Measurements from ENCODE around the gene OR7G2. TPM values are rescaled to one million over a fixed set of nuclear protein-coding genes. Genes with fewer than 3 reads are reported as not detected.

The OR7G2 gene
- total and polyA plus RNA-seq, 9 of the 15 experiments (the other 6 are each of a cell fraction or from before 2014, with no cell fraction given): 0.20 TPM; not detected in 8

- no TSS peak for BruUV-seq (replicated peaks)
- FAIRE-seq: no peak
- 47% methylated on average over 1 of the region's 1 CpG for WGBS (ENCODE audit: insufficient coverage, low coverage, missing lambda C conversion rate)
- H3K27me3 ChIP-seq (ENCODE audit: control insufficient read depth in 2 of 2, insufficient read depth in 2 of 2, low read length in 2 of 2): peaks cover 0 to 6% of the 10 kb centered on the region in 2 experiments; a peak in 2 of 5 replicates
- H3K9me1 ChIP-seq (ENCODE audit: control insufficient read depth, insufficient read depth, low read length): no peaks in the 10 kb centered on the region
- CTCF ChIA-PET (ENCODE audit: low intra/inter-chr PET ratio): no interaction called here
- POLR2A ChIA-PET: interaction anchor here (1.2 kb wide), 1 partner anchor 624 kb away, joined by 3 read pairs; no protein-coding TSS in a partner anchor
- intact Hi-C loops (cut with micrococcal nuclease): no loop called here
- H2AFZ ChIP-seq (ENCODE audit: low read depth, low read length): no peak overlapping the region
- no peak overlapping the region for H3K9ac ChIP-seq (ENCODE audit: insufficient read depth in 1 of 2, low read depth in 2 of 2, low read length in 2 of 2)
- H3K27ac ChIP-seq (ENCODE audit: extremely low read depth, low read depth, low read length): no peak overlapping the region
- no peaks in the 10 kb centered on the region for H3K9me3 ChIP-seq (replicated peaks; ENCODE audit: control insufficient read depth, insufficient read depth, low read depth, low read length)
- H3K36me3 ChIP-seq (ENCODE audit: control insufficient read depth, insufficient read depth, low read length): no peaks in the 10 kb centered on the region
- ATAC-seq: no peak
- no peaks in the 10 kb centered on the region for H4K20me1 ChIP-seq (replicated peaks; ENCODE audit: control insufficient read depth, insufficient read depth, low read length)
- DNase-seq (ENCODE audit: extremely low read depth in 1 of 4, low spot score in 3 of 4): no peak
- H3K4me3 ChIP-seq: no peak overlapping the region
- no peaks in the 10 kb centered on the region for H3K4me1 ChIP-seq (replicated peaks in 1 of 2; ENCODE audit: control insufficient read depth in 2 of 2, insufficient read depth in 2 of 2, low read length in 2 of 2)
- H3K4me2 ChIP-seq (ENCODE audit: insufficient read depth, low read length): no peak overlapping the region
- TF ChIP-seq PKNOX1 (IDR thresholded peaks at IDR 0.05) (no peak), NFXL1 (CRISPR knock-in tag; IDR thresholded peaks at IDR 0.05) (no peak), PTRF (tag; IDR thresholded peaks at IDR 0.05) (no peak), CTBP1 (IDR thresholded peaks at IDR 0.05; ENCODE audit: borderline replicate concordance) (no peak), FOXK1 (CRISPR knock-in tag; IDR thresholded peaks at IDR 0.05; ENCODE audit: borderline replicate concordance) (no peak), RBFOX2 (IDR thresholded peaks at IDR 0.05; ENCODE audit: low read depth, low read length) (no peak), ZEB2 (IDR thresholded peaks at IDR 0.05) (no peak), ZNF408 (CRISPR knock-in tag; IDR thresholded peaks at IDR 0.05; ENCODE audit: low read depth) (no peak), EP400 (IDR thresholded peaks at IDR 0.05) (no peak), HSF4 (CRISPR knock-in tag; IDR thresholded peaks at IDR 0.05; ENCODE audit: borderline replicate concordance) (no peak), ZNF583 (CRISPR knock-in tag; IDR thresholded peaks at IDR 0.05) (no peak)
- in situ Hi-C loops (cut with MboI): loop anchor here (10.0 kb wide), 2 partner anchors 494 to 664 kb away; partner anchors contain the start of gene ZNF561
- no peaks in the 10 kb centered on the region for H3K79me2 ChIP-seq (ENCODE audit: control insufficient read depth, insufficient read depth, low read length)
Measured at GRCh38 chr19:9130965-9131364, 23.7 kb upstream of the OR7G2 start.

Measured in K562 (cell line).